Measurements from ENCODE around the gene STUB1. TPM values are rescaled to one million over a fixed set of nuclear protein-coding genes. Genes with fewer than 3 reads are reported as not detected.

STUB1 gene
- total RNA-seq, 1 donor from 2014 or later: 84.1 TPM

DNA sequence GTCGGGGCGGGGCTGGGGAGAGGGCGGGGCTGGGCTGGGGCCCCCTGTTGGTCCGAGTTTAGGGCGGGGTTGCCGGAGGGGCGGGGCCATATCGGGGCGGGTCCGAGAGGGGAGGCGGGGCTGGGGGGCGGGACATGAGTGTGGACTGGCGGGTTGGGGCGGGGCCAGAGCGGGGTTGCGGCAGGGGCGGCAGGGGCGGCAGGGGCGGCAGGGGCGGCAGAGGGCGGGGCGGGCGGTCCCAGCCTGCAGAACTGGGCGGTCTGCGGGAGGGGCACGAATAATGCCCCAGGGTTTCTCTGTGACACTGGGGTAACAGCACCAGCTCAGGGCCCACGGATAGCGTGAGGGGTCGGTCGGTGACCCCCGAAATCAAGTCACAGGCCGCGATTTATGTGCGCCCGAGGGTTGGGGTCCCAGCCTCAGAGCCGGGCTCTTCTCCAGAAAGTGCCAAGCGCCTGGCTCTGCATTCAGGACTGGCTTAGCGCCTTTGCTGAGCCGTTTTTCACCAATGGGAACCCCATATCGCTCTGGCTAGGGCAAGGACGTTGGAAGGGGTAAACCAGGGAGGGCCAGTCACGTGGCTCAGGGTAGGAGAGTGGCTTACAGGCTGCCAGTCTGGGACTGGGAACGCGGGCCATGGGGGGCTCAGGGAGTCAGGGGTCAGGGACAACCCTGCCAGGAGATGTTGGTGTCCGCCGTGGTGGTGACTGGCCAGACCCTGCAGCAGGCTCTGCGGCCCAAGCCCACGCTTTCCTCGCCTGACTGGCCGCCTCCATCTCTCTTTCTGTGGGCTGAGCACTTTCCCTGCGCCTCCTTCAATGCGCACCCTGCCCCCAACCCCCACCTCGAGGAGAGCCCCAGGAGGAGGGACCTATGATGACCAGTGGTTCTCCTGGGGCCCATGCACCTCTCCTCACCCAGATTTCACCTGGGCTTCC, 42.9 kb upstream of the STUB1 start:
- no peaks in the 10 kb centered on the region for H3K9me3 Mint-ChIP-seq
- H3K4me3 Mint-ChIP-seq (ENCODE audit: low read depth): peak overlapping the region; percentile 90
- H3K36me3 Mint-ChIP-seq (ENCODE audit: low read depth): peaks cover 8% of the 10 kb centered on the region
- intact Hi-C loops (cut with micrococcal nuclease): loop anchor here (5.0 kb wide), 2 partner anchors 45 to 110 kb away; partner anchors contain the start of genes CAPN15, JMJD8 and STUB1
- peak; percentile 82 for DNase-seq (ENCODE audit: low spot score)
- H3K27me3 Mint-ChIP-seq (ENCODE audit: low read depth): no peaks in the 10 kb centered on the region
- H3K4me1 Mint-ChIP-seq (ENCODE audit: low read depth): peaks cover 8% of the 10 kb centered on the region
- no peak overlapping the region for H3K27ac Mint-ChIP-seq

DNA sequence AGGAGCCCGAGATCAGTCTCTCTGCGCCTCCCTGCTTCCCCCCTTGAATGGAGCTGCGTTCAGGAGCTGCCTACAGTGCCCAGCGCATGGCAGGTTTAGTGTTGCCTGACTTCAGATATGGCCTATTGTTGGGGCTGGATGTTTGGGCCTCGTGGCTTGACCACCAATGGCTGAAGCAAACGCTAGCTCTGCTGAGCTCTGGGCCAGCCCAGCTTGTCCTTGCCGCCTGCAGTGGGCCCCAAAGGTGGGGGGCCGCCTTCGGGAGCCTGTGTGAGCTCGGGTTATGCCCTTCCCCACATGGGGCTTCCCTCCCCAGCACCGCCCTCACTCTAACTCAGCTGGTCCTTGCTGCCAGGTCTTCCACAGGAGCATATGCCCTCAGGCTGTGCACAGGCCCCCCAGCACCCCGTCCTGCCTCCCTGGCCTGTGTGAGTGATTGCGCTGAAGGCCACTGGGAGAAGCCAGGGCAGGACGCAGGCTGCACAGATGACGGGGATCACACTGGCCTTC, 42.1 kb upstream of the STUB1 start:
- intact Hi-C loops (cut with micrococcal nuclease): loop anchor here (5.0 kb wide), 2 partner anchors 44 to 111 kb away; partner anchors contain the start of genes CAPN15, JMJD8 and STUB1
- no peaks in the 10 kb centered on the region for H3K9me3 Mint-ChIP-seq
- DNase-seq (ENCODE audit: low spot score): no peak

DNA sequence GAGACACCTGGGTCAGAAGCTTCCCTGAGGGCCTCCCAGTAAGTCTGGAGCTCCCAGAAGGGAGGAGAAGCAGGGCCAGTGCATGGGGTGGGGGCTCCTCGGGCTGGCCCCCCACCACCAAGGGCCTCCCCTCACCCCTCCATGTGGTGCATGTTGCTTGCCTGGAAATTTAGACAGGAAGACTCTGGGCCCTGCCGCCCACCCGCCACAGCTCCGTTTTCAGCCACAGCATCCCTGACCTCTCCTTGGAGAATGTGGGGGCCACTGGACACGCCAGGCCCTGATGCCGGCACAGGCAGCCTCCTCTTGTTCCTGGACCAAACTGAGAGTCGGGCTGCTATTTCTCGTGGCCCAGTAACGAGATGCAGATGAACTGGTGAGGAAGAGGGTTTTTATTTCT, 41.4 kb upstream of the STUB1 start:
- DNase-seq (ENCODE audit: low spot score): no peak
- Mint-ChIP-seq H3K9me3 (no peaks in the 10 kb centered on the region), H3K4me1 (ENCODE audit: low read depth) (peaks cover 8% of the 10 kb centered on the region), H3K27me3 (ENCODE audit: low read depth) (no peaks in the 10 kb centered on the region), H3K4me3 (ENCODE audit: low read depth) (no peak overlapping the region), H3K27ac (no peak overlapping the region), H3K36me3 (ENCODE audit: low read depth) (peaks cover 12% of the 10 kb centered on the region)
- intact Hi-C loops (cut with micrococcal nuclease): loop anchor here (5.0 kb wide), 2 partner anchors 43 to 112 kb away; partner anchors contain the start of genes CAPN15, JMJD8 and STUB1

More for the DNA sequence above, 42.1 kb upstream of the STUB1 start:
- Mint-ChIP-seq H3K27me3 (ENCODE audit: low read depth) (no peaks in the 10 kb centered on the region), H3K36me3 (ENCODE audit: low read depth) (peaks cover 8% of the 10 kb centered on the region), H3K4me1 (ENCODE audit: low read depth) (peaks cover 8% of the 10 kb centered on the region), H3K27ac (no peak overlapping the region), H3K4me3 (ENCODE audit: low read depth) (peak overlapping the region; percentile 21)

DNA sequence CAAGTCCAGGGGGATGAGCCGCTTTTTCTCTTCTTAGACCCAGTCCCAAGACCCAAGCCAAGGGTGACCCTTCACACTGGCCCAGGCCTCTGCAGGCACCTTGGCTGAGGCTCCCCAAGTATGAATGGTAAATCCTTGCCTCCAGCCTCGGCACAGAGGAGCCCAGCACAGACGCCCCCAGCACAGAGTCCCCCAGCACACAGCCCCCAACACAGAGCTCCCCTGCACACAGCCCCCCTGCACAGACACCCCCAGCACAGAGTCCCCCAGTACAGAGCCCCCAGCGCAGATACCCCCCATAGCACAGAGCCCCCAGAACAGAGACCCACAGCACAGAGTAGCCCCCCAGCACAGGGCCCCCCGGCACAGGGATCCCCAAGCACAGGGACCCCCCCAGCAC, 39.6 kb upstream of the STUB1 start:
- H3K4me1 Mint-ChIP-seq (ENCODE audit: low read depth): peaks cover 6% of the 10 kb centered on the region
- DNase-seq (ENCODE audit: low spot score): no peak
- intact Hi-C loops (cut with micrococcal nuclease): loop anchor here (1.0 to 10.0 kb wide), 2 partner anchors 9 to 974 kb away; partner anchors contain the start of genes CRAMP1, IFT140 and WDR90
- no peak overlapping the region for H3K27ac Mint-ChIP-seq
- no peaks in the 10 kb centered on the region for H3K9me3 Mint-ChIP-seq
- H3K27me3 Mint-ChIP-seq (ENCODE audit: low read depth): no peaks in the 10 kb centered on the region
- H3K4me3 Mint-ChIP-seq (ENCODE audit: low read depth): peak overlapping the region; percentile 72
- H3K36me3 Mint-ChIP-seq (ENCODE audit: low read depth): peaks cover 15% of the 10 kb centered on the region

DNA sequence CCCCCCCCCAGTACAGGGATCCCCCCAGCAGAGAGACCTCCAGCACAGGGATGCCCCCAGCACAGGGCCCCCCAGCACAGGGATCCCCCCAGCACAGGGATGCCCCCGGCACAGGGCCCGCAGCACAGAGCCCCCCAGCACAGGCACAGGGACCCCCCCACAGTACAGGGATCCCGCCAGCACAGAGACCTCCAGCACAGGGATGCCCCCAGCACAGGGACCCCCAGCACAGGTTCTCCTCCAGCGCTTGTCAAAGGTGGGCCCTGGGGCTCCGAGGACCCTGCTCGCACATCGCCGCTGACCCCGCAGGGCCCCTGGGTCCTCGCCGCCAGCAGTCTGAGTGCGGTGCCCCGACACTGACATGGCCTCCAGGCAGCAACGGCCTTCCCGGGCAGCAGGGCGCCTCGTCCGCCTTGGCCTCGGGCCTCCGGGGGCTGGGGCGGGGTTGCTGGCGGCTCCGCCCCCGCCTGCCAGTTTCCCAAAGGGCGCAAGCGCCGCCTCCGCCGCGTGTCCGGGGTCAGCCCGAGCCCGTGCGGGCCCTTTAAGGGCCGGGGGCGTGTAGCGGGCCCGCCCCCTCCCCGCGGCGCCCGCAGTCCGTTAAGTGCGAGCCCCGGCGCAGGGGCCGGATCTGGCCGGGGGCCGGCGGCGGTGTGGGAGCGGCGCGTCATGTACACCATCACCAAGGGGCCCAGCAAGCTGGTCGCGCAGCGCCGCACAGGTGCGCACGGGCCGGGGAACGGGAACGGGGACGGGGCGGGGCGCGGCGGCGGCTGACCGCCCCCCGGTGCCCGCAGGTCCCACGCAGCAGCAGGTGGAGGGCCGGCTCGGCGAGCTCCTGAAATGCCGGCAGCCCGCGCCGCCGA, 38.7 kb upstream of the STUB1 start, which contains the start of gene MCRIP2:
TSS of gene MCRIP2 (plus strand) at position 503 of the 863 bp plus-strand sequence. CDS start at position 667, 164 bp downstream.
- peaks cover 16% of the 10 kb centered on the region for H3K36me3 Mint-ChIP-seq (ENCODE audit: low read depth)
- no peaks in the 10 kb centered on the region for H3K27me3 Mint-ChIP-seq (ENCODE audit: low read depth)
- H3K4me3 Mint-ChIP-seq (ENCODE audit: low read depth): peak within 1 kb of the TSS; percentile 75
- no peak within 1 kb of the TSS for H3K27ac Mint-ChIP-seq
- peak; percentile 72 for DNase-seq (ENCODE audit: low spot score)
- H3K4me1 Mint-ChIP-seq (ENCODE audit: low read depth): peaks cover 6% of the 10 kb centered on the region
- H3K9me3 Mint-ChIP-seq: no peaks in the 10 kb centered on the region
- intact Hi-C loops (cut with micrococcal nuclease): loop anchor here (1.0 to 10.0 kb wide), 2 partner anchors 8 to 973 kb away; partner anchors contain the start of genes CRAMP1, IFT140 and WDR90

DNA sequence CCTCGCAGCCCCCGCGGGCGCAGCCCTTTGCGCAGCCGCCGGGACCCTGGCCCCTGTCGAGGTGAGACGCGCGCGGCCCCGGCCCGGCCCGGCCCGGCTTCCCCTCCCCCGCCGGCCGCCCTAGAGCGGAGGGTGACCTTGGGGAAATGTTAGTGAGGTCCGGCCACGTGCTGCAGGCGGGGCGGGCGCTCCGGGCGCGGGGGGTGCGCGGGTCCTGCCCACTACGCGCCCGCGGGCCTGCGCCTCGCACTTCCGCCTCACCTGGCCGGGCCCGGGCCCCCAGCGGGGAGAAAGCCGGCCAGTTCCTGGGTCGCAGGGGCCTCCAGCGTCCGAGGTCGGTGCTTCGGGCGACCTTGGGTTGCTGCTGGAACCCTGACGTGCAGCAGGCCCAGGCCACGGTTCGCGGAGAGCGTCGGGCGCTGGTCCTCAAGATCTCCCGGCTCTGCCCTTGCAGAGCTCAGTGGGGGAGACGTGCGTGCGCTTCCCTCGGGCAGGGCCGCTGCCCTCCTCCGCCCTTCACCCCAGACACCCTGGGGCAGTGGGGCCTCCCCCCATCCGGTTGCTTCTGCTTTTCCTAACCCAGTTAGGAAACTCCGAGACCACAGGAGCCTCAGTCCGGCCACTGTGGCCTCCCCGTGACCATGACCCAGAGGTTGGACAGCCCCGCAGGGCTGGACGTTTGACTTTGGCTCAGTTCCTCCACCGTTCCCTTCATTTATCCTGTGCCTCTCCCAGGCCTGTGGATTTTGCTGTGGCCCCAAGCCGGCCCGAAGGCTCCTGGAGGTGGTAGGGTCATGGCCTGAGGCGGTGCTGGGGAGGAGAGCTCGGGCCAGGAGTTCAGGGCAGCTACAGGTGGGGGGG, 37.8 kb upstream of the STUB1 start:
- Mint-ChIP-seq H3K27ac (no peak overlapping the region), H3K4me1 (ENCODE audit: low read depth) (peaks cover 5% of the 10 kb centered on the region), H3K36me3 (ENCODE audit: low read depth) (peaks cover 16% of the 10 kb centered on the region), H3K9me3 (no peaks in the 10 kb centered on the region), H3K27me3 (ENCODE audit: low read depth) (no peaks in the 10 kb centered on the region), H3K4me3 (ENCODE audit: low read depth) (peak overlapping the region; percentile 75)
- peak; percentile 29 for DNase-seq (ENCODE audit: low spot score)
- intact Hi-C loops (cut with micrococcal nuclease): loop anchor here (10.0 kb wide), 1 partner anchor 972 kb away; the partner anchor contains the start of genes CRAMP1 and IFT140

DNA sequence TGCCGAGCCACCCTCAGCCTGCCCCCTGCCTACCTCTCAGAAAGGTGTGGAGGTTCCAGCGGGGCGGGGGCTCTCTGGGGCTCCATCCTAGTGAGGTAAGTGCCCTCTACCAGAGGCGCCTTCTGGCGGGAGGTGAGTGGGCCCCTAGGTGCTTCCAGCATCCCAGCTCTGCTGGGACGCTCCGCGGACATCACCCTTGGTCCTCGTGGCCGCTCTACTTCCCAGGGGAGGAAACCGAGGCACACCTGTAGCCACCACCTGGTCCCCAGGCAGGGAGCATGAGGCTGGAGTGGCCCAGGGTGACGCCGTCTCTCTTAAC, 37.2 kb upstream of the STUB1 start:
- Mint-ChIP-seq H3K4me1 (ENCODE audit: low read depth) (peaks cover 4% of the 10 kb centered on the region), H3K9me3 (no peaks in the 10 kb centered on the region), H3K27ac (no peak overlapping the region), H3K4me3 (ENCODE audit: low read depth) (peak overlapping the region; percentile 75), H3K27me3 (ENCODE audit: low read depth) (no peaks in the 10 kb centered on the region), H3K36me3 (ENCODE audit: low read depth) (peaks cover 16% of the 10 kb centered on the region)
- intact Hi-C loops (cut with micrococcal nuclease): loop anchor here (10.0 kb wide), 1 partner anchor 972 kb away; the partner anchor contains the start of genes CRAMP1 and IFT140
- DNase-seq (ENCODE audit: low spot score): no peak

DNA sequence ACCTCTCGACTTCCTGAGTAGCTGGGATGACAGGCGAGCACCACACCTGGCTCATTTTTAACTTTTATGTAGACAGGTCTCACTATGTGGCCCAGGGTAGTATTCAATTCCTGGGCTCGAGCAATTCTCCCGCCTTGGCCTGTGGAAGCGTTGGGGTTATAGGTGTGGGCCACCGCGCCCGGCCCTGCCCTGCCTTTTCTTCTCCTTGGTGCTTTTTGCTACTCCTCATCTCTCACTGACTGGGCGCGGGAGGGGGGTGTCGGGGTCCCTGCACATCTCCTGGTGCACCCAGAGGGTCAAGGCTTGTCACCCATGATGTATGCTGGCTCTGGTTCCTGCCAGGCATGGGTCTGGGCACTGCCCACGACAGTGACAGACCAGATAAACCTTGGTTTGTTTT, 35.7 kb upstream of the STUB1 start:
- H3K9me3 Mint-ChIP-seq: no peaks in the 10 kb centered on the region
- intact Hi-C loops (cut with micrococcal nuclease): loop anchor here (10.0 kb wide), 1 partner anchor 970 kb away; the partner anchor contains the start of genes CRAMP1 and IFT140
- H3K4me1 Mint-ChIP-seq (ENCODE audit: low read depth): peaks cover 4% of the 10 kb centered on the region
- DNase-seq (ENCODE audit: low spot score): no peak
- no peak overlapping the region for H3K27ac Mint-ChIP-seq
- no peaks in the 10 kb centered on the region for H3K27me3 Mint-ChIP-seq (ENCODE audit: low read depth)
- peaks cover 16% of the 10 kb centered on the region for H3K36me3 Mint-ChIP-seq (ENCODE audit: low read depth)
- peak overlapping the region; percentile 72 for H3K4me3 Mint-ChIP-seq (ENCODE audit: low read depth)

DNA sequence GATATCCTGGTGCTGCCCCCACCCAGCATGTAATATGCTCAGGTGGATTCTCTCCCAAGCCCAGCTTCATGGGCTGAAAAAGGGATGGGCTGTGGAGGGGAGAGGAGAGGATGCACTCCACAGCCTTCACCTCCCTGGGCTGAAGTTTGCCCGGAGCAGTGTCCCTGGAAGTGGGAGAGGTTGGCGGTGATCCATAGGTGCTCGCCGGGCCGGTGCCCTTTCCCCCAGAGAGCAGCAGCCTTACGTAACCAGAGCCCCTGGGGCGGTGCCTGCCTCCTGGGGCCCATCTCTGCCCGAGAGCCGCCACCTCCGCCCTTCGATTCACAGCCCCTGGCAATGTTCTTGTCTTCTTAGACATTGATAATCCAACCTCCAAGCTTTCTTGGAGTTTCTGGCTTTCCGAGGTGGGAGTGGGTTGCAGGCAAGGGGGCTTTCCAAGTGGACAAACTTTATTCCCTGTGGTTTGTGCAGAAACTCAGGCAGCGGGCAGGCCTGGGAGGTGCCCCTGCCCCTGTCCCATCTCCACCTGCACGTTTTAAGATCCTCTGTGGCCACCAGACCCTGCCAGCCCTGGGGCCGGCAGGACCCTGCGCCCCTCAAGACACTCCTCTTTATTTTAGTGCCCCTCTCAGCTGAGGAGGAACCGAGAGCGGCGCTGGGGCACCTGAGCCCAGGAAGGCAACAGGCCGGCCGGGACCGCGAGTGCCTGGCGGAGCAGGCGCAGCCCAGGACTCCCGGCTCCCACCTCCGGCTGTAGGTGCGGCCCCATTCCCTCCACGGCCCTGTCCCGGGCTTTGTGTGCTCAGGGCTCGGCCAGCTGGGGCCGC, 34.1 kb upstream of the STUB1 start:
- no peaks in the 10 kb centered on the region for H3K9me3 Mint-ChIP-seq
- no peaks in the 10 kb centered on the region for H3K27me3 Mint-ChIP-seq (ENCODE audit: low read depth)
- intact Hi-C loops (cut with micrococcal nuclease): loop anchor here (10.0 kb wide), 1 partner anchor 969 kb away; the partner anchor contains the start of genes CRAMP1 and IFT140
- H3K4me1 Mint-ChIP-seq (ENCODE audit: low read depth): peaks cover 4% of the 10 kb centered on the region
- peaks cover 16% of the 10 kb centered on the region for H3K36me3 Mint-ChIP-seq (ENCODE audit: low read depth)
- DNase-seq (ENCODE audit: low spot score): no peak
- no peak overlapping the region for H3K4me3 Mint-ChIP-seq (ENCODE audit: low read depth)
- H3K27ac Mint-ChIP-seq: no peak overlapping the region

DNA sequence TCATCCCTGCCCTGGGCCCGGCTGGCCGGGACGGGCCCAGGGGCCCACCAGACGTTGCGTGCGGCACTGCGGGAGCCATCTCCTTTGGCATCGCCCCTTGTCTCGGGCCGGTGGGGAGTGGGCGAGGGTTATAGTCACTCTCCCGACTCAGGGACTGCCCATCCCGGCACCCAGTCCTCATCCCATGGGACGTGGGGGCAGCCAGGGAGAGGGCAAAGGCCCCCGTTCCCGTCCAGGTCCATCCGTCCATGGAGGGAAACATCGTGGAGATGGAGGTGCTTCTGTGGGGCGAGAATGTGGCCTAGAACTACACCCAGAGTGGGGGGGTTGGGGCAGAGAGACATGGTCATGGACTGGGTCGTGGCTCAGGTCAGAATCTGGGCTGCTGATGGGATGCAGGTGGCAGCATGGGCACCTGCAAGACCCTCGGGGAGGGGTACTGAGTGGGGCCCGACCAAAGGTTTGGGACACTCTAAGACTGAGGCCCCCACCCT, 33.5 kb upstream of the STUB1 start:
- H3K27me3 Mint-ChIP-seq (ENCODE audit: low read depth): no peaks in the 10 kb centered on the region

More for the DNA sequence above, 33.5 kb upstream of the STUB1 start:
- H3K9me3 Mint-ChIP-seq: no peaks in the 10 kb centered on the region
- H3K4me3 Mint-ChIP-seq (ENCODE audit: low read depth): no peak overlapping the region
- peaks cover 4% of the 10 kb centered on the region for H3K4me1 Mint-ChIP-seq (ENCODE audit: low read depth)
- H3K36me3 Mint-ChIP-seq (ENCODE audit: low read depth): peaks cover 16% of the 10 kb centered on the region
- H3K27ac Mint-ChIP-seq: no peak overlapping the region
- no peak for DNase-seq (ENCODE audit: low spot score)
- intact Hi-C loops (cut with micrococcal nuclease): loop anchor here (10.0 kb wide), 1 partner anchor 968 kb away; the partner anchor contains the start of genes CRAMP1 and IFT140
